SK-N-SH treated with all-trans-retinoic acid at 6 μM for 48 hours (cell line): ENCODE results near the gene COL25A1.

Experiments used
- ATAC-seq: fragments of 200-7000 bp; cut with Tn5 transposase; 3 replicates; pipeline ENCODE4 v1.9.1; 2020; ENCODE audit warnings: mild to moderate bottlenecking, moderate library complexity
- ARNTL ChIP-seq: fragments of 450-650 bp; formaldehyde crosslinking; IDR thresholded peaks from 2 replicates; pipeline ENCODE4 v1.5.0; 2020; ENCODE audit warnings: low read depth, mild to moderate bottlenecking, moderate library complexity, borderline replicate concordance
- BACH2 ChIP-seq: fragments of 250-450 bp; sonication (Bioruptor Pico); IDR thresholded peaks from 2 replicates; pipeline ENCODE4 v1.9.0; 2021; ENCODE audit warnings: mild to moderate bottlenecking, borderline replicate concordance
- CSDC2 ChIP-seq: fragments of 250-450 bp; sonication (Bioruptor Pico); IDR thresholded peaks from 2 replicates; pipeline ENCODE4 v1.5.0; 2020; ENCODE audit warnings: mild to moderate bottlenecking, moderate library complexity
- ESRRG ChIP-seq: fragments of 250-450 bp; sonication (Bioruptor Pico); IDR thresholded peaks from 2 replicates; pipeline ENCODE4 v1.6.1; 2021; ENCODE audit warnings: mild to moderate bottlenecking
- GLIS3 ChIP-seq: fragments of 250-450 bp; sonication (Bioruptor Pico); IDR thresholded peaks from 2 replicates; pipeline ENCODE4 v1.5.0; 2020; ENCODE audit warnings: mild to moderate bottlenecking, moderate library complexity
- ISL1 ChIP-seq: fragments of 250-450 bp; sonication (Bioruptor Pico); IDR thresholded peaks from 2 replicates; pipeline ENCODE4 v2.1.2; 2022; ENCODE audit warnings: mild to moderate bottlenecking, moderate library complexity
- OSR1 ChIP-seq: fragments of 250-450 bp; sonication (Bioruptor Pico); IDR thresholded peaks from 2 replicates; pipeline ENCODE4 v1.8.0; 2022; ENCODE audit warnings: moderate library complexity, mild to moderate bottlenecking, inconsistent platforms
- PPARA ChIP-seq: fragments of 250-450 bp; sonication (Bioruptor Pico); IDR thresholded peaks from 2 replicates; pipeline ENCODE4 v1.5.0; 2020; ENCODE audit warnings: mild to moderate bottlenecking, borderline replicate concordance
- RARB ChIP-seq: fragments of 250-450 bp; sonication (Bioruptor Pico); IDR thresholded peaks from 2 replicates; pipeline ENCODE4 v1.8.0; 2021; ENCODE audit warnings: mild to moderate bottlenecking, moderate library complexity
- SNAI2 ChIP-seq: fragments of 250-450 bp; sonication (Bioruptor Pico); IDR thresholded peaks from 2 replicates; pipeline ENCODE4 v1.5.0; 2020; ENCODE audit warnings: mild to moderate bottlenecking, moderate library complexity
- TCF4 ChIP-seq: fragments of 250-450 bp; sonication (Bioruptor Pico); IDR thresholded peaks from 2 replicates; pipeline ENCODE4 v1.8.0; 2021; ENCODE audit warnings: mild to moderate bottlenecking, moderate library complexity, borderline replicate concordance
- TOX ChIP-seq: fragments of 250-450 bp; sonication (Bioruptor Pico); IDR thresholded peaks from 2 replicates; pipeline ENCODE4 v1.8.0; 2021; ENCODE audit warnings: mild to moderate bottlenecking, moderate library complexity, borderline replicate concordance
- ZC3H10 ChIP-seq: fragments of 250-450 bp; sonication (Bioruptor Pico); IDR thresholded peaks from 2 replicates; pipeline ENCODE4 v1.5.1; 2021; ENCODE audit warnings: mild to moderate bottlenecking, moderate library complexity
- ZFP3 ChIP-seq: fragments of 250-450 bp; sonication (Bioruptor Pico); IDR thresholded peaks from 2 replicates; pipeline ENCODE4 v1.5.0; 2020; ENCODE audit warnings: mild to moderate bottlenecking, moderate library complexity
- ZFP30 ChIP-seq: fragments of 450-650 bp; formaldehyde crosslinking; IDR thresholded peaks from 2 replicates; pipeline ENCODE4 v1.5.0; 2022; ENCODE audit warnings: mild to moderate bottlenecking, moderate library complexity
- ZNF565 ChIP-seq: fragments of 450-650 bp; formaldehyde crosslinking; conservative IDR thresholded peaks from 2 replicates; pipeline ENCODE4 v1.5.0; 2020; ENCODE audit warnings: low read depth, mild to moderate bottlenecking, moderate library complexity
- ZNF70 ChIP-seq: fragments of 450-650 bp; formaldehyde crosslinking; IDR thresholded peaks from 2 replicates; pipeline ENCODE4 v1.5.0; 2020; ENCODE audit warnings: mild to moderate bottlenecking, moderate library complexity
- ZNF8 ChIP-seq: fragments of 450-650 bp; formaldehyde crosslinking; IDR thresholded peaks from 2 replicates; pipeline ENCODE4 v1.5.0; 2020; ENCODE audit warnings: mild to moderate bottlenecking, moderate library complexity
- TF ChIP-seq, protein P1 (sequence below): fragments of 250-450 bp; sonication (Bioruptor Pico); IDR thresholded peaks from 2 replicates; pipeline ENCODE4 v1.5.1; 2021; ENCODE audit warnings: mild to moderate bottlenecking, moderate library complexity
- TF ChIP-seq, protein P2 (sequence below): fragments of 250-450 bp; sonication (Bioruptor Pico); IDR thresholded peaks from 2 replicates; pipeline ENCODE4 v1.8.0; 2021; ENCODE audit warnings: low read depth, mild to moderate bottlenecking, moderate library complexity, borderline replicate concordance
- TF ChIP-seq, protein P3 (sequence below): fragments of 250-450 bp; sonication (Bioruptor Pico); IDR thresholded peaks from 2 replicates; pipeline ENCODE4 v1.5.1; 2020; ENCODE audit warnings: low read depth, mild to moderate bottlenecking, moderate library complexity
- TF ChIP-seq, protein P4 (sequence below): fragments of 250-450 bp; sonication (Bioruptor Pico); IDR thresholded peaks from 2 replicates; pipeline ENCODE4 v1.8.0; 2020; ENCODE audit warnings: mild to moderate bottlenecking, moderate library complexity, borderline replicate concordance
- TF ChIP-seq, protein P5 (sequence below): fragments of 250-450 bp; sonication (Bioruptor Pico); IDR thresholded peaks from 2 replicates; pipeline ENCODE4 v1.5.0; 2020; ENCODE audit warnings: mild to moderate bottlenecking, moderate library complexity

Gene COL25A1

DNA sequence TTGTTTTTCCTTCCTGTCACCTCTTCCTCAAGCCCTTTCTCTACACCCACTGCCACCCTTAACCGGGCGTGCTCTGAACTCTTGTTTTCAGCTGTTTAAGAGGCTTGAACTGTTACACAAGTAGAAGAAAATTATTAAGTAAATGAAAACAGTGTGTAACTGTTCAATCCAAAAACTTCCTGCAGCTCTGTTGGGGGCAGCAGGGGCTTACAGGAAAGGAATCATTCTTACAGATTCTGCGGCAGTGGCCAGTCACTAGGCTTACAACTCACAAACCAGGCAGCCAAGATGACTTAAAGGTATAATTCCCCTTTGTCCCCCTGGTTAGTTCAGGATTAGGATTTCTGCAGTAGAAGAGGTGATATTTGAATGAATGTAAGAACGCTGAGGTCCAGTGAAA lies 469.4 kb downstream of the COL25A1 start (continued):
- TF ChIP-seq, protein P1, sequence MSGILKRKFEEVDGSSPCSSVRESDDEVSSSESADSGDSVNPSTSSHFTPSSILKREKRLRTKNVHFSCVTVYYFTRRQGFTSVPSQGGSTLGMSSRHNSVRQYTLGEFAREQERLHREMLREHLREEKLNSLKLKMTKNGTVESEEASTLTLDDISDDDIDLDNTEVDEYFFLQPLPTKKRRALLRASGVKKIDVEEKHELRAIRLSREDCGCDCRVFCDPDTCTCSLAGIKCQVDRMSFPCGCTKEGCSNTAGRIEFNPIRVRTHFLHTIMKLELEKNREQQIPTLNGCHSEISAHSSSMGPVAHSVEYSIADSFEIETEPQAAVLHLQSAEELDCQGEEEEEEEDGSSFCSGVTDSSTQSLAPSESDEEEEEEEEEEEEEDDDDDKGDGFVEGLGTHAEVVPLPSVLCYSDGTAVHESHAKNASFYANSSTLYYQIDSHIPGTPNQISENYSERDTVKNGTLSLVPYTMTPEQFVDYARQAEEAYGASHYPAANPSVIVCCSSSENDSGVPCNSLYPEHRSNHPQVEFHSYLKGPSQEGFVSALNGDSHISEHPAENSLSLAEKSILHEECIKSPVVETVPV (CRISPR knock-in tag), result no peak
- no peak for TF ChIP-seq ISL1 (CRISPR knock-in tag)
- no peak for TF ChIP-seq PPARA (CRISPR knock-in tag)
- TF ChIP-seq TCF4 (CRISPR knock-in tag), result no peak

DNA sequence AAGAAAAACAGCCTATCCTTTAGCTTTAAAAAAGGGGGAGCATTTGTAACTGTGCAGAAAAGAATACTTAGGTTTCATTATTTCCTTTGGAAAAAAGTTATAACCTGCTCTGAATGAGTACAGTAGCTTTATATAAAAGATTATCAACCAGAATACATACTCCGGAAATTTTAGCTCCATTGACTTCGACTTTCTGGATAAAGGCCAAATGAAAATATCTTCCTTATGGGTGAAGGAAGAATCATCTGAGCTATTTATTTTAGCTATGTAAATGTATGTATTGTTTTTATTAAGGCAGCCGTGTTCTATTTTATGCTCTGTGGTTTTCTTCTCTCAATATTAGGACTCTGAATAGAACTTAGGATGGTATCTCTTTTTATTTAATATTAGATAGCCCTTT lies 470.6 kb downstream of the COL25A1 start:
- no peak for TF ChIP-seq ISL1 (CRISPR knock-in tag)
- no peak for TF ChIP-seq ESRRG (CRISPR knock-in tag)
- TF ChIP-seq ZNF70, result no peak
- TF ChIP-seq ZC3H10 (CRISPR knock-in tag), result no peak
- TF ChIP-seq GLIS3 (CRISPR knock-in tag), result no peak
- TF ChIP-seq PPARA (CRISPR knock-in tag), result no peak
- no peak for TF ChIP-seq TCF4 (CRISPR knock-in tag)
- TF ChIP-seq ZNF8 (CRISPR knock-in tag), result no peak
- TF ChIP-seq, protein P2, sequence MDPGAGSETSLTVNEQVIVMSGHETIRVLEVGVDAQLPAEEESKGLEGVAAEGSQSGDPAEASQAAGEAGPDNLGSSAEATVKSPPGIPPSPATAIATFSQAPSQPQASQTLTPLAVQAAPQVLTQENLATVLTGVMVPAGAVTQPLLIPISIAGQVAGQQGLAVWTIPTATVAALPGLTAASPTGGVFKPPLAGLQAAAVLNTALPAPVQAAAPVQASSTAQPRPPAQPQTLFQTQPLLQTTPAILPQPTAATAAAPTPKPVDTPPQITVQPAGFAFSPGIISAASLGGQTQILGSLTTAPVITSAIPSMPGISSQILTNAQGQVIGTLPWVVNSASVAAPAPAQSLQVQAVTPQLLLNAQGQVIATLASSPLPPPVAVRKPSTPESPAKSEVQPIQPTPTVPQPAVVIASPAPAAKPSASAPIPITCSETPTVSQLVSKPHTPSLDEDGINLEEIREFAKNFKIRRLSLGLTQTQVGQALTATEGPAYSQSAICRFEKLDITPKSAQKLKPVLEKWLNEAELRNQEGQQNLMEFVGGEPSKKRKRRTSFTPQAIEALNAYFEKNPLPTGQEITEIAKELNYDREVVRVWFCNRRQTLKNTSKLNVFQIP (CRISPR knock-in tag), result no peak
- TF ChIP-seq ZFP3 (CRISPR knock-in tag), result no peak
- TF ChIP-seq BACH2 (CRISPR knock-in tag), result no peak
- no peak for TF ChIP-seq CSDC2 (CRISPR knock-in tag)
- TF ChIP-seq, protein P1 (CRISPR knock-in tag), result no peak
- TF ChIP-seq OSR1 (CRISPR knock-in tag), result no peak
- no peak for TF ChIP-seq ARNTL (CRISPR knock-in tag)
- TF ChIP-seq TOX, result no peak
- TF ChIP-seq, protein P3, sequence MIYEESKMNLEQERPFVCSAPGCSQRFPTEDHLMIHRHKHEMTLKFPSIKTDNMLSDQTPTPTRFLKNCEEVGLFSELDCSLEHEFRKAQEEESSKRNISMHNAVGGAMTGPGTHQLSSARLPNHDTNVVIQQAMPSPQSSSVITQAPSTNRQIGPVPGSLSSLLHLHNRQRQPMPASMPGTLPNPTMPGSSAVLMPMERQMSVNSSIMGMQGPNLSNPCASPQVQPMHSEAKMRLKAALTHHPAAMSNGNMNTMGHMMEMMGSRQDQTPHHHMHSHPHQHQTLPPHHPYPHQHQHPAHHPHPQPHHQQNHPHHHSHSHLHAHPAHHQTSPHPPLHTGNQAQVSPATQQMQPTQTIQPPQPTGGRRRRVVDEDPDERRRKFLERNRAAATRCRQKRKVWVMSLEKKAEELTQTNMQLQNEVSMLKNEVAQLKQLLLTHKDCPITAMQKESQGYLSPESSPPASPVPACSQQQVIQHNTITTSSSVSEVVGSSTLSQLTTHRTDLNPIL (CRISPR knock-in tag), result no peak
- no peak for TF ChIP-seq ZFP30 (CRISPR knock-in tag)
- no peak for TF ChIP-seq RARB (CRISPR knock-in tag)
- TF ChIP-seq SNAI2, result no peak
- ATAC-seq, result no peak

DNA sequence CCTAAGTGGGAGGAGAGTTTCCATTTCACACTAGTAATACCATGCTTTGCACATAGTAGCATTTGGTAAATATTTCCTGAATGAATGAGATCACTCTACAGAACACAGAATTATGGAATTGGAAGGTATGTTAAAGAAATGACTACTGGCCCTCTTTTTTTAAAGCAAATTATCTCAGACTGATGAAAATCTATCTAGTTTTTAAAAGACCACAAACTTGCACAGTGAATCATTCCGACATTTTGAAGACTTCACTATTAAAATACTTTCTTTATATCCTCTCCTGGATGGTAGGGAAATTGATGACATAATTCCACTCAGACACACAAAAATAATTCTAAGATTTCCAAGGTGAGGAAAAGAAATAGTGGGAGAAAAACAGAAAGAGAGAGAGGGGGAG lies 471.2 kb downstream of the COL25A1 start:
- ATAC-seq, result no peak
- TF ChIP-seq TCF4 (CRISPR knock-in tag) (no peak), ESRRG (CRISPR knock-in tag) (no peak), TOX (no peak), BACH2 (CRISPR knock-in tag) (no peak), ISL1 (CRISPR knock-in tag) (no peak), SNAI2 (no peak), RARB (CRISPR knock-in tag) (no peak), GLIS3 (CRISPR knock-in tag) (no peak), ZNF565 (CRISPR knock-in tag) (no peak), ARNTL (CRISPR knock-in tag) (no peak), ZFP30 (CRISPR knock-in tag) (no peak), OSR1 (CRISPR knock-in tag) (no peak)
- TF ChIP-seq, protein P4, sequence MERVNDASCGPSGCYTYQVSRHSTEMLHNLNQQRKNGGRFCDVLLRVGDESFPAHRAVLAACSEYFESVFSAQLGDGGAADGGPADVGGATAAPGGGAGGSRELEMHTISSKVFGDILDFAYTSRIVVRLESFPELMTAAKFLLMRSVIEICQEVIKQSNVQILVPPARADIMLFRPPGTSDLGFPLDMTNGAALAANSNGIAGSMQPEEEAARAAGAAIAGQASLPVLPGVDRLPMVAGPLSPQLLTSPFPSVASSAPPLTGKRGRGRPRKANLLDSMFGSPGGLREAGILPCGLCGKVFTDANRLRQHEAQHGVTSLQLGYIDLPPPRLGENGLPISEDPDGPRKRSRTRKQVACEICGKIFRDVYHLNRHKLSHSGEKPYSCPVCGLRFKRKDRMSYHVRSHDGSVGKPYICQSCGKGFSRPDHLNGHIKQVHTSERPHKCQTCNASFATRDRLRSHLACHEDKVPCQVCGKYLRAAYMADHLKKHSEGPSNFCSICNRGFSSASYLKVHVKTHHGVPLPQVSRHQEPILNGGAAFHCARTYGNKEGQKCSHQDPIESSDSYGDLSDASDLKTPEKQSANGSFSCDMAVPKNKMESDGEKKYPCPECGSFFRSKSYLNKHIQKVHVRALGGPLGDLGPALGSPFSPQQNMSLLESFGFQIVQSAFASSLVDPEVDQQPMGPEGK (CRISPR knock-in tag), result no peak
- TF ChIP-seq, protein P1 (CRISPR knock-in tag), result no peak
- TF ChIP-seq, protein P5, sequence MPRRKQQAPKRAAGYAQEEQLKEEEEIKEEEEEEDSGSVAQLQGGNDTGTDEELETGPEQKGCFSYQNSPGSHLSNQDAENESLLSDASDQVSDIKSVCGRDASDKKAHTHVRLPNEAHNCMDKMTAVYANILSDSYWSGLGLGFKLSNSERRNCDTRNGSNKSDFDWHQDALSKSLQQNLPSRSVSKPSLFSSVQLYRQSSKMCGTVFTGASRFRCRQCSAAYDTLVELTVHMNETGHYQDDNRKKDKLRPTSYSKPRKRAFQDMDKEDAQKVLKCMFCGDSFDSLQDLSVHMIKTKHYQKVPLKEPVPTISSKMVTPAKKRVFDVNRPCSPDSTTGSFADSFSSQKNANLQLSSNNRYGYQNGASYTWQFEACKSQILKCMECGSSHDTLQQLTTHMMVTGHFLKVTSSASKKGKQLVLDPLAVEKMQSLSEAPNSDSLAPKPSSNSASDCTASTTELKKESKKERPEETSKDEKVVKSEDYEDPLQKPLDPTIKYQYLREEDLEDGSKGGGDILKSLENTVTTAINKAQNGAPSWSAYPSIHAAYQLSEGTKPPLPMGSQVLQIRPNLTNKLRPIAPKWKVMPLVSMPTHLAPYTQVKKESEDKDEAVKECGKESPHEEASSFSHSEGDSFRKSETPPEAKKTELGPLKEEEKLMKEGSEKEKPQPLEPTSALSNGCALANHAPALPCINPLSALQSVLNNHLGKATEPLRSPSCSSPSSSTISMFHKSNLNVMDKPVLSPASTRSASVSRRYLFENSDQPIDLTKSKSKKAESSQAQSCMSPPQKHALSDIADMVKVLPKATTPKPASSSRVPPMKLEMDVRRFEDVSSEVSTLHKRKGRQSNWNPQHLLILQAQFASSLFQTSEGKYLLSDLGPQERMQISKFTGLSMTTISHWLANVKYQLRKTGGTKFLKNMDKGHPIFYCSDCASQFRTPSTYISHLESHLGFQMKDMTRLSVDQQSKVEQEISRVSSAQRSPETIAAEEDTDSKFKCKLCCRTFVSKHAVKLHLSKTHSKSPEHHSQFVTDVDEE, result no peak
- TF ChIP-seq, all 23 proteins: peak for 0
